ENCODE data around the gene PABPC1L2B.
"Not testable (repeated sequence)": the region's sequence is repeated elsewhere in the genome, so short reads cannot be mapped to it uniquely, and the experiment has no call there.

Gene PABPC1L2B

GRCh38 chrX:73002733-73003132 lies at the start of gene PABPC1L2B:
TSS of gene PABPC1L2B (plus strand) at chrX:73002939. CDS start at chrX:73003643, 704 bp downstream.
- DNase-seq (ENCODE audit: low read depth, low spot score), result not testable (repeated sequence)

- not testable (repeated sequence) for DNase-seq (ENCODE audit: low read depth, low spot score)
Measured at GRCh38 chrX:72959971-72960370, 42.8 kb upstream of the PABPC1L2B start.

- not testable (repeated sequence) for DNase-seq (ENCODE audit: low read depth, low spot score)
Measured at GRCh38 chrX:72971859-72972258, 30.9 kb upstream of the PABPC1L2B start.

- DNase-seq (ENCODE audit: low read depth, low spot score), result not testable (repeated sequence)
Measured at GRCh38 chrX:72974885-72975284, 27.9 kb upstream of the PABPC1L2B start.

GRCh38 chrX:72980894-72981469 lies 21.8 kb upstream of the PABPC1L2B start:
- DNase-seq (ENCODE audit: low read depth, low spot score), result not testable (repeated sequence)

GRCh38 chrX:73004032-73004431 lies 1.3 kb downstream of the PABPC1L2B start:
- not testable (repeated sequence) for DNase-seq (ENCODE audit: low read depth, low spot score)

- no peak for DNase-seq (ENCODE audit: low read depth, low spot score)
Measured at GRCh38 chrX:73021361-73022092, 18.8 kb downstream of the PABPC1L2B start.

- DNase-seq (ENCODE audit: low read depth, low spot score), result not testable (repeated sequence)
Measured at GRCh38 chrX:73022093-73022445, 19.3 kb downstream of the PABPC1L2B start.

GRCh38 chrX:73028876-73029275 lies 26.1 kb downstream of the PABPC1L2B start:
- no peak for DNase-seq (ENCODE audit: low read depth, low spot score)
